Osteocyte (in vitro differentiated cells): ENCODE measurements around the gene CUTC. TPM values are rescaled to one million over a fixed set of nuclear protein-coding genes. Genes with fewer than 3 reads are reported as not detected.
A peak's percentile ranks its signal among the peaks of the same experiment; 100 is the strongest.

Experiments
- DNase-seq: peaks from one replicate; pipeline ENCODE4 v3.0.0; 2021; ENCODE audit warnings: mixed read lengths; ENCODE audit not compliant: unreplicated experiment; ENCODE audit errors: extremely low spot score
- H3K27ac Mint-ChIP-seq: one replicate; pipeline ENCODE4 v1.8.0; 2021; ENCODE audit warnings: mild to moderate bottlenecking, mixed read lengths; ENCODE audit not compliant: unreplicated experiment
- H3K27me3 Mint-ChIP-seq: one replicate; pipeline ENCODE4 v1.8.0; 2021; ENCODE audit warnings: mixed read lengths; ENCODE audit not compliant: unreplicated experiment
- H3K36me3 Mint-ChIP-seq: one replicate; pipeline ENCODE4 v1.8.0; 2021; ENCODE audit warnings: mixed read lengths; ENCODE audit not compliant: unreplicated experiment
- H3K4me1 Mint-ChIP-seq: one replicate; pipeline ENCODE4 v1.8.0; 2021; ENCODE audit warnings: mixed read lengths; ENCODE audit not compliant: unreplicated experiment
- H3K4me3 Mint-ChIP-seq: one replicate; pipeline ENCODE4 v1.8.0; 2021; ENCODE audit warnings: mild to moderate bottlenecking, moderate library complexity, mixed read lengths; ENCODE audit not compliant: unreplicated experiment
- H3K9me3 Mint-ChIP-seq: one replicate; pipeline ENCODE4 v1.8.0; 2021; ENCODE audit warnings: mixed read lengths; ENCODE audit not compliant: unreplicated experiment
- total RNA-seq: library from RNA; stranded (reverse); gene quantifications from 2 replicates; pipeline ENCODE4 v1.2.1, GENCODE V29; 2021
- TF ChIP-seq, protein P1 (sequence below): fragments of 200-600 bp; sonication (generic); IDR thresholded peaks from 2 replicates; pipeline ENCODE4 v1.5.0; 2021; ENCODE audit warnings: antibody characterized with exemption, mild to moderate bottlenecking, moderate library complexity

The CUTC gene
- total RNA-seq, 1 donor from 2014 or later, result 16.6 TPM

DNA sequence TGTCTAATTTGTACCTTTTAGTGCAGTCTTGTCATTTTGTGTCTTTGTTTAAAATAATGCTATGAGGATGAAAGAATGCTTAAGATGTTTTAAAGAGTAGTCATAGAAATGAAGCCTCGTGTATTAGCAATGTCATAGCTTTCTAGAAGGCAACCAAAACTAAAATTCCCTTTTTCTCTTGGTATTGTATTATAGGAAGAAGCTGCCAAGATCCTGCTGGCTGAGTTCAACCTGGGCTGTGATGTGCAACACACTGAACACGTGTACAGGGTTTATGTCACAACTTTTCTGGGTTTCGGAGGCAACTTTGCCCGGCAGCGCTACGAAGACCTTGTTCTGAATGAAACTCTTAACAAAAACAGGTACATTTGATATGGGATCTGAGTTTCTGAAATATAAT lies 36.3 kb upstream of the CUTC start:
- TF ChIP-seq, protein P1, sequence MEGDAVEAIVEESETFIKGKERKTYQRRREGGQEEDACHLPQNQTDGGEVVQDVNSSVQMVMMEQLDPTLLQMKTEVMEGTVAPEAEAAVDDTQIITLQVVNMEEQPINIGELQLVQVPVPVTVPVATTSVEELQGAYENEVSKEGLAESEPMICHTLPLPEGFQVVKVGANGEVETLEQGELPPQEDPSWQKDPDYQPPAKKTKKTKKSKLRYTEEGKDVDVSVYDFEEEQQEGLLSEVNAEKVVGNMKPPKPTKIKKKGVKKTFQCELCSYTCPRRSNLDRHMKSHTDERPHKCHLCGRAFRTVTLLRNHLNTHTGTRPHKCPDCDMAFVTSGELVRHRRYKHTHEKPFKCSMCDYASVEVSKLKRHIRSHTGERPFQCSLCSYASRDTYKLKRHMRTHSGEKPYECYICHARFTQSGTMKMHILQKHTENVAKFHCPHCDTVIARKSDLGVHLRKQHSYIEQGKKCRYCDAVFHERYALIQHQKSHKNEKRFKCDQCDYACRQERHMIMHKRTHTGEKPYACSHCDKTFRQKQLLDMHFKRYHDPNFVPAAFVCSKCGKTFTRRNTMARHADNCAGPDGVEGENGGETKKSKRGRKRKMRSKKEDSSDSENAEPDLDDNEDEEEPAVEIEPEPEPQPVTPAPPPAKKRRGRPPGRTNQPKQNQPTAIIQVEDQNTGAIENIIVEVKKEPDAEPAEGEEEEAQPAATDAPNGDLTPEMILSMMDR, result no peak
- Mint-ChIP-seq H3K4me1 (peaks cover 5% of the 10 kb centered on the region), H3K27me3 (no peaks in the 10 kb centered on the region), H3K4me3 (no peak overlapping the region), H3K36me3 (peaks cover 57% of the 10 kb centered on the region), H3K27ac (no peak overlapping the region), H3K9me3 (no peaks in the 10 kb centered on the region)
- DNase-seq, result no peak

DNA sequence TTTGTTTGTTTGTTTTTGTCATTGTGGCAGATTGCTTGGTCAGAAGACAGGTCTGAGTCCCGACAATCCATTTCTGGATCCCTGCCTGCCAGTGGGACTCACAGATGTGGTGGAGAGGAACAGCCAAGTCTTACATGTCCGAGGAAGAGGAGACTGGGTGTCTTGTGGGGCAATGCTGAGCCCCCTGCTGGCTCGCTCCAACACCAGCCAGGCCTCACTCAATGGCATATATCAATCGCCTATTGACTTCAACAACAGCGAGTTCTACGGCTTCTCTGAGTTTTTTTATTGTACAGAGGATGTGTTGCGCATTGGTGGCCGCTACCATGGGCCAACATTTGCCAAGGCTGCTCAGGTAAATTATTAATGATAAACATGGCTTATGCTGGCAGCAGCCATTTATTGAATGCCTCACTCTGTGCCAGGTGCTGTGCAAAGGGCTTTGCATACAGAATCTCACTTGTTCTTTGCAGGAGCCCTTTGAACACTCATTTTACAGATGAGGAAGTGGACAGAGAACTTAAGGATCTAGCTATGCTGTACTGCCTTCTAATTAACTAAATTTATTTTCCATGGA lies 33.4 kb upstream of the CUTC start:
- TF ChIP-seq, protein P1, result no peak
- DNase-seq, result no peak
- Mint-ChIP-seq H3K9me3 (no peaks in the 10 kb centered on the region), H3K4me3 (no peak overlapping the region), H3K36me3 (peaks cover 47% of the 10 kb centered on the region), H3K4me1 (peaks cover 5% of the 10 kb centered on the region), H3K27ac (no peak overlapping the region), H3K27me3 (no peaks in the 10 kb centered on the region)

DNA sequence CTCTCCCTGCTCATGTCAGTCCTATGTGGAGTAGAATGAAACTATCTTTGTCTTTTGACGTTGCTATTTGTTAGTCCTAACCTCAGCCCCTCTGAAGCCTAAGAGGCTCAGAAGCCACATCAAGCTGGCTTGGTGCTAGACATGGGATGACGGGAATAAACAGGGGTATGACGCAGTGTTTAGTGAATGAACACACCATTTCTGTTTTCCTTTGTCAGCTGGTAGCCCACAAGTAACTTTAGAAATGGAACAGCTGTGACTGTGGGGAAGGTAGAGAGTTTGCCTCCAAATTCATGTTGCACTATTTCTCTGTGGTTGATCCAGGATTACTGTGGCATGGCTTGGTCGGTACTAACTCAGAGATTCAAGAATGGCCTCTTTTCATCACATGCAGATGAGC lies 31.4 kb upstream of the CUTC start:
- peaks cover 53% of the 10 kb centered on the region for H3K36me3 Mint-ChIP-seq
- no peaks in the 10 kb centered on the region for H3K9me3 Mint-ChIP-seq
- H3K27me3 Mint-ChIP-seq, result no peaks in the 10 kb centered on the region
- H3K27ac Mint-ChIP-seq, result no peak overlapping the region
- H3K4me3 Mint-ChIP-seq, result no peak overlapping the region
- no peaks in the 10 kb centered on the region for H3K4me1 Mint-ChIP-seq
- DNase-seq, result no peak
- TF ChIP-seq, protein P1, result no peak

DNA sequence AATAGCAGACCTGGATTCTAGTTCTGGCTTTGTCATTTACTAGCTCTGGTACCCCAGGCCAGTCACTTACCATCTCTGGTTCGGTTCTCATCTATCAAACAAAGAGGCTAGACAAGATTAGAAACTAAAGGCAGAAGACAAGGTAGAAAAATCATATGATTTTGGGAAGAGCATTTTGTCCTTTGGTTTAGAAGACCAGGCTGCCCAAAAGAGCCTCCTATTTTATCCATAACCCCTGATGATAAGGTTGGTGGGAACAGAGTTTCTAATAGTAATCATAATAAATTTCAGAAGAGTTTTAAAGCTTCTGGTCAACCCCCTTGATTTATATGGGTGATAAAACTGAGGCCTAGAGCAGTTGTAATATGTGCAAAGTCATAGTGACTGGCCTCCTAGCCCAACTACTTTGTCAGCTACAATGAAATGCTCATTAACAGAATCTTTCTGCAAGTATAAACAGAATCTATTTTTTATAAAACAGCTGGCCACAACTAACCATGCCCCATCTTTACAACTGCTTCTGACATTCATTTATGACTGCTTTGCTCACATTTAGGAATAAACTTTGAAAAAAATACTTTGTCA lies 23.5 kb upstream of the CUTC start:
- DNase-seq, result no peak
- TF ChIP-seq, protein P1, result no peak
- peaks cover 41% of the 10 kb centered on the region for H3K36me3 Mint-ChIP-seq

DNA sequence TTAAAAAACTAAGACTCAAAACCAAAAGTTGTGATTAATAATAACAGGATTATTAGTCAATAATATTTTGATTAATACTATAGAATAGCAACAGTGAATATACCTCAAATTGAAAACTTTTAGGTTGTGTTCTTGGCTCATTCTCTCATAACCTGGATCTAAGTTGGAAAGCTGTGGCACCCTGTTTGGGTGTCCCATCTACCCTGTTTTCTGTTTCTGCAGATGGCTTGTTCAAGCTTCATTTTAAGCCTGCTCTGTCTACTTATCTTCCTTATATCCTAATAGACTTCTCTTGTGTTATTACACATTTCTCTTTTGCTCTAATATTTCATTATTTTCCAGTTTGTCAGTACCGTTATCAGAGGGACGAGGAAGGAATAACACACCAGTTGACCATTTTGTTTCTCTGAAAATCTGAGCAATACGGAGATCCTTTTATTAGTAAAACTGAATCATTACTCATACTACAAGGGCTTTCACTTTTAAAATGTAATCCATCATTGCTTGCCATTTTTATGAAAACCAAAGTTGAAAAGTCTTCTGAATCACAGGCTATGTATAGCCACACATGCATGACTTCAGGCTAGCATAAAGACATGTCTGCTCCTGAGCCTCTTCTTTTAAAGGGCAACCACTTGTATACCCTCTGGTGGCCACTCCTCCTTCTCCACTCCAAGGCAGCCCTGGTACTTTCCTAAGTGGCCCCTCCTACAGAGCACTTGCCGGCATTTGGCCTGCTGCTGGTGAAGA lies 22.4 kb upstream of the CUTC start:
- H3K9me3 Mint-ChIP-seq, result no peaks in the 10 kb centered on the region
- H3K27ac Mint-ChIP-seq, result peak overlapping the region; percentile 36
- TF ChIP-seq, protein P1, result no peak
- H3K27me3 Mint-ChIP-seq, result no peaks in the 10 kb centered on the region
- no peak overlapping the region for H3K4me3 Mint-ChIP-seq
- peaks cover 37% of the 10 kb centered on the region for H3K36me3 Mint-ChIP-seq
- no peak for DNase-seq
- H3K4me1 Mint-ChIP-seq, result peaks cover 11% of the 10 kb centered on the region

More for the DNA sequence above, 23.5 kb upstream of the CUTC start:
- Mint-ChIP-seq H3K27me3 (no peaks in the 10 kb centered on the region), H3K4me3 (no peak overlapping the region), H3K4me1 (peaks cover 11% of the 10 kb centered on the region), H3K9me3 (no peaks in the 10 kb centered on the region), H3K27ac (no peak overlapping the region)
